Measurements from ENCODE around the gene RASSF7.
A peak's percentile ranks its signal among the peaks of the same experiment; 100 is the strongest.

RASSF7 gene

DNA sequence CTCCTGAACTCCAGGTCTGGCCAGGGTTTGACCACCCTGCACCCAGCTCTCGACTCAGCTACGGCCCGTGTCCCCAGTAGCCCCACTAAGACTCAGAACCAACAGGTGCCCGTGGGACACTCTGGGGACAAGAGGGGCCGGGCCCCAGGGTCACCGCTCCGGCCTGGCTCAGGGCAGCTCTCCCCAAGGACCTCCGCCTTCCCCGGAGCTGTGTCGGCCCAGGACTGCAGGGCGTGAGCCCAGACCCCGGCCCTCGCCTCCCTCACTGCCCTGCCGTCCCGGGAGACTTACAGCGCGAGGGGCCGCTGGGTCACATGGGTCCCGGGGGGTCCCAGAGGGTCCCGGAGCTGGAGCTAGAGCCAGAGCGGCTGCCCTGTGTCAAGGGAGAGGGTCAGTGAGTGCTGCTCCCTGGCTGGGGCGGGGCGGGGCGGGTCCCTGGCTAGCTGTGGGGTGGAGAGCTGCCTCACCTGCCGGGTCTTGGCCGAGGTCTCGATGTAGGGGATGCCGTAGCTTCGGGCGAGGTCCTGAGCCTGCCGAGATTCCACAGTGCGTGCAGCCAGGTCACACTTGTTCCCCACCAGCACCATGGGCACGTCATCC is 27.7 kb upstream of the RASSF7 start:
- no peak for FAIRE-seq

DNA sequence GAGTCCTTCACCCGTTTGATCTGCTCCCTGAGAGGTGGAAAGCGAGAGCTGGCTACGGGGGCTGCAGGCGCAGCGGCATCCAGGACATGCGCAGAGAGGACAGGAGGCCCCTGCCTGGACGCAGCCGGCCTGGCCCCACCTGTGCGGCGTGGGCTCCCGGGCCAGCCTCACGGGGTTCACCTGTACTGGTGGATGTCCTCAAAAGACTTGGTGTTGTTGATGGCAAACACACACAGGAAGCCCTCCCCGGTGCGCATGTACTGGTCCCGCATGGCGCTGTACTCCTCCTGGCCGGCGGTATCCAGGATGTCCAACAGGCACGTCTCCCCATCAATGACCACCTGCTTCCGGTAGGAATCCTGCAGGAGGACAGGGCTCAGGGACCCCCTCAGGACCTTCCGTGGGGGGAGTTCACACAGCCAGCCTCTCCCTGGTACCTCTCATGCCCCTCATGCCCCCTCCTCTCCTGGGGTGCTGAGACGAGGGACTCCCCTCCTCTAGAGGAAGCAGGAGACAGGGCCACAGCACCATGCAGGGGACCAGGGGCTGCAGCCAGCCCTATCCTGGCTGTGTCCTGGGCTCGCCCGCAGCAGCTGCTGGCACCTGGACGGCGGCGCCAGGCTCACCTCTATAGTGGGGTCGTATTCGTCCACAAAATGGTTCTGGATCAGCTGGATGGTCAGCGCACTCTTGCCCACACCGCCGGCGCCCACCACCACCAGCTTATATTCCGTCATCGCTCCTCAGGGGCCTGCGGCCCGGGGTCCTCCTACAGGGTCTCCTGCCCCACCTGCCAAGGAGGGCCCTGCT is 27.0 kb upstream of the RASSF7 start:
- FAIRE-seq (peak; percentile 20), DNase-seq (ENCODE audit: insufficient read length, low spot score) (no peak)

More for the DNA sequence above, 27.7 kb upstream of the RASSF7 start:
- DNase-seq (ENCODE audit: insufficient read length, low spot score) = no peak

DNA sequence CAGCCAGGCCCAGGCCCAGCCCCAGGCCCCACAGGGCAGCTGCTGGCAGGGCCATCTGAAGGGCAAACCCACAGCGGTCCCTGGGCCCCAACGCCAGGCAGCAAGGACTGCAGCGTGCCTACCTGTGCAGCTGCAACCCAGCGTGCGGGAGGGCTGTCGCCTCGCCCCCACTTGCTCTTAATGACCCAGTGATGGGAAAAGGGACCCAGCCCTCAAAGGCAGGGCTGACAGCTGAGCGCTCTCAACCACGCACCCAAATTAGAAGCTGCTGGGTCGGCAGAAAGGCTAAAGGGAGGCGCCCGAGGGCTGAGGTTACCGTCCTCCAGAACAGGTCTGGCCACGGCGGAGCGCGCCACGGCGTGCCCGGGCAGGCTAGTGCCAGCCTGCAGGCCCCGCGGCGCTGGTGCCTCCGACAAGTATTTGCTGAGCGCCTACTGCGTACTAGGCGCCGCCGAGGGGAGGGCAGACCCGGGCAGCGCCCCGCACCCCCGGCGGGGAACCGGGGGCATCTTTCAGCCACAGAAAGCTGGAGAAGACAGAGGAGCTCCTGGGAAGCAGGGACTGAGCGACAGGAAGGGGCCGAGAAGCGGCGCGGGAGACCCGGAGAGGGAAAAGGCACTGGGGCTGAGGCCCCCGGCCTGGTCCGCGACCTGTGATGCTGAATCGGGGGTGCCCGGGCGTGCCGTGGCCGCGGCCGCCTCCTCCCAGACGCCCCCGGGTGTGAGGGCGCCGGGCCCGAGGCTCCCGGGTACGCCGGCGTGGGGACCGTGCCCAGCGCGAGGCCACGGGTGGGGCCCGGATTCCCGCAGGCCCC is 26.2 kb upstream of the RASSF7 start:
- FAIRE-seq = peak; percentile 40
- DNase-seq (ENCODE audit: insufficient read length, low spot score) = no peak

DNA sequence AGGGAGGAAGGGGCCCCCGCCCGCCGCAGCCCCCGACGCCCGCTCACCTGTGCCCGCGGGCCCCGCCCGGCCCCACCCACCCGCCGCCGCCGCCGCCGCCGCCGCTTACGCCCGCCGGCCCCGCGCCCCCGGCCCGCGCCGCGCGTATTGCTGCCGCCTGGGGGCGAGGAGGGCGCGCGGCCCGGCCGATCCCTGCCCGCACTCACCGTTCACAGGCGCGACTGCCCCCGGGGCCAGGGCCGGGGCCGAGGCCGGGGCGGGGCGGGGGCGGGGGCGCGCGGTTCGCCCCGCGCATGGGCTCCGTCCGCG is 25.6 kb upstream of the RASSF7 start:
- FAIRE-seq = no peak
- no peak for DNase-seq (ENCODE audit: insufficient read length, low spot score)

DNA sequence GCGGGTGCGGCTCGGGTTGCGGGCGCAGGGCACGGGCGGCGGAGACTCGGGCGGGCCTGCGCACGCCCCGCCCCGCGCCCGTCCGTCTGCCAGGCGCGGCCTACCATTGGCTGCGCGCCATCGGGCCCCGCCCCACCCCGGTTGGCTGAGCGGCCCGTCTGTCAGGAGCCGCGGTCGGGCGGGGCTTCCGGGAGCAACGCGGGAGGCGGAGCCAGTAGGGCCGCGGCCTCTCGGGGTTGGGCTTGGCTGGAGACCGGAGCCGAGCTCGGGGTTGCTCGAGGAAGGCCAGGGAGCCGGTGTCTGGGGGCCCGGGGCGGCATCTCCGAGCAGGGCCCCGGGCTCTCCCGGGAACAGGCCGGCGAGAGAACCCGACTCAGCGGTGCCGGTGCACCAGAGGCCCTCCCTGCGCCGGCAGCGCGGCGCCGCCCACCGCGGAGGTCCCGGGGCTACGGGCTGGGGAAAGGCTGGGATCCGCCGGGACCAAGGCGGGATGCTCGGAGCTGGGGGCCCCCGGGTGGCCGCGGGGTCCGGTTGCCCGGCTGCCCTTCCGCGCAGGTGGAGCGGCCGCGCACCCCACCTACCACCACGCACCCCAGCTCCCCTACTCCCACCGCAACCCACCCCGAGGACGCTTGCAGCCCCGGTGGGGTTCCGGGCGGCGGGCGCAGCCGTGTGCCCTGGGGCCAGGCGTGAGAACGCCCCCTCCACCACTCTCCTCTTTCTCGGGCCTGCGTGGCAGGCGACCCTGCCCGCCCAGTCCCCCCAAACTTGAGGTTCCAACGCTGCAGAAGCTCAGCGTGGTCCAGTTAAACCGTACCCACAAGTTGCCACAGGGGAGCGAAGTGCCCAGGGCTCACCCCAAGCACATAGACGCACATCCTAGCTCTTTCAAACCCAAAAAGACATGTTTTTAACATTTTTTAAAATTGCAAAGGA is 25.0 kb upstream of the RASSF7 start, which contains the start of gene HRAS:
TSS of gene HRAS (minus strand) at position 58 of the 936 bp plus-strand sequence.
- DNase-seq (ENCODE audit: insufficient read length, low spot score) (peak; percentile 98), FAIRE-seq (peak; percentile 98)

DNA sequence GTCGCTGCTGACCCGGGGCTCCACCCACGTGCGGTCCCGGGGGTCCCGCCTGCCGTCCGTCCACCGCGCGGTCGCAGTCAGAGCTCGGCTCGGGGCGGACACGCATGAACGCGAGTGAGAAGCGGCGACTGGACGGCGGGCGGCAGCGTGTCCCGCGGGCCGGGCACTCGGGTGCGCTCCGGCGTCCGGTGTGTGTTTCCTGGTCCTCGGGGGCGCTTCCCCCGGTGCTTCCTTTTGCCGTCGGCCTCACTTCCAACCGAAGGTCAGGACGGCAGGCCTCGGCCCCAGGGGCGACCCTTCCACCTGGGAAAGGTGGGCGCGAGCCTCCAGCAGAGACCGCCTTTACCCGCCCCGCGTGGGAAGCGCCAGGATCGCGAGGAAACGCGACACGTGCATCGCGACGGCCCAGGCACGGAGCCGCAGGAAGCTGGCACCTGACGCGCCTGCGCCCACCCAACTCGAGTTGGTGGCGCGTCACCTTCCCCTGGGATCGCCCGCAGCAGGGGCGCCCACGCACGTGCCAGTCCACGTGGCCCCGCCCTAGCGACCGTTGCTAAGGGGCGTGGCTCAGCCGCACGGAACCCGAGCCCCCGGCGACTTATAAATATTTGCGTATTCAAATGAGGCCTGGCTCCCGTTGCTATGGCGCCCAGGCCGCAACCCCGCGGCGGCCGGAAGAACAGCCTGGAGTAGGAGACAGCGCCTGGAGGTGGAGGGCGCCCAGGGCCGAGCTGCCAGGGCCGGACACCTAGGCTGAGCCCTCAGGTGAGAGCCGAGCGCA is 23.7 kb upstream of the RASSF7 start, which contains the start of gene LRRC56:
TSS of gene LRRC56 (plus strand) at position 687 of the 781 bp plus-strand sequence. CDS start 3,158 bp downstream, outside the sequence.
- FAIRE-seq (no peak), DNase-seq (ENCODE audit: insufficient read length, low spot score) (no peak)

DNA sequence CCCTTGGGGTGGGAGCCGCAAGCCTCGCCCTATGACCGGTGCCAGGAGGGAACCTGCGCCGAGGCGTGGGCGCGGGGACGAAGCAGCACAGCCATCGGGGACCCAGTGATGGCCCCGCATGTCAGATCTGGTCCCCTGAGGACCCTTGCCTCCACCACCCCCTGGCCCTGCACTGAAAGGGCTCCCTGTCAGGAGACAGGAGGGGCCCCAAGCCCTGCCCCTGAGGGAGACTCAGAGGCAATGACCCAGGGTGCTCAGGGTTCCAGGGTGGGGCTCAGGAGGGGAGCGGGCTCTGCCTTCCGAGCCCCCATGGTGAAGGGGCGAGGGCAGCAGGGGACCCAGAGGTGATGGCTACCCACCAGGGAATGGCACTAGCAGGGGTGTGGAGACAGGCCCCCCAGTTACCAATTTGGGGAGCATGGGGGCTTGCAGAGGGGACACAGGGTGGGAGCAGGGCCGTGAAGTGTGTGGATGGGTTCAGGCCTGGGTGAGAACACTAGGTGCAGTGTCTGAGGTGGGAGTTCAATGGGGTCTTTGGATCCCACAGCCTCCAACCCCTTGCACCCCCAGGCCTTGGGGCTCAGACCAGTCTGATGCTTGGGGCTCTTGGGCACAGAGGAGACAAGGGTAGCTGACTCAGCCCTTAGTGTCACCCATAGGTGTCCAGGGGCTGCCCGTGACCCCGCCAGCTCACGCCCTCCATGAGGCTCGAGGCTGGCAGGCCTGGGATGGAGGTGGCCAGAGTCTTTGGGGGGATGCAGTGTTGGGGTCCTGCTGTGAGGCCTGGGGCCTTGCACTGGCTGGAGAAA is 22.9 kb upstream of the RASSF7 start:
- FAIRE-seq (no peak), DNase-seq (ENCODE audit: insufficient read length, low spot score) (no peak)

DNA sequence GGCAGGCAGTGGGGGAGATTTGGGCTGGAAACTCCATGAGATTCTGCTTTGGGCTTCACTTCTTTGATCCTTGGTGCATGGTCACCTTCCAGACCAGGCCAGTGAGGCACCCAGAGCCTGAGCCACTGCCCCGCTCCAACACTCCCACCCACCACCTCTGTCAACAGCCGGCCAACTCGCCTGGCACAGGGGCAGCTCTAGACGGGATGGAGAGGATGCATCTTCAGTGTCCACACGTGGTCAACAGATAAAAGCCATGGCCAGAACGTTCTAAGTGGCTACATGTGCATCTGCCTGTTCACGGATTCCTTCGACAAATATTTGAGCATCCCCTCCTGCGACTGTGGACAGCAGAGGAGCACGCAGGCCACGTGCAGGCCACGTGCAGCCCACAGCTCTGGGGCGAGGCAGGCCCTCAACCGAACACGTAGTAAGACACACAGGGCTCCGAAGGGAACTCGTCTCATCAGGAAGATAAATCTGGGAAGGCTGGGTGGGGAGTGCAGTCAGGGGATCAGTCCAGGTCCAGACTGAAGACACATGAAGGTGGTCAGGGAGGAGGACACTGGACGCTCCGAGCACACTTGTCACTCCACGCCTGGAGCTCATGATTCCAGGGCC is 22.2 kb upstream of the RASSF7 start:
- DNase-seq (ENCODE audit: insufficient read length, low spot score) (no peak), FAIRE-seq (no peak)

DNA sequence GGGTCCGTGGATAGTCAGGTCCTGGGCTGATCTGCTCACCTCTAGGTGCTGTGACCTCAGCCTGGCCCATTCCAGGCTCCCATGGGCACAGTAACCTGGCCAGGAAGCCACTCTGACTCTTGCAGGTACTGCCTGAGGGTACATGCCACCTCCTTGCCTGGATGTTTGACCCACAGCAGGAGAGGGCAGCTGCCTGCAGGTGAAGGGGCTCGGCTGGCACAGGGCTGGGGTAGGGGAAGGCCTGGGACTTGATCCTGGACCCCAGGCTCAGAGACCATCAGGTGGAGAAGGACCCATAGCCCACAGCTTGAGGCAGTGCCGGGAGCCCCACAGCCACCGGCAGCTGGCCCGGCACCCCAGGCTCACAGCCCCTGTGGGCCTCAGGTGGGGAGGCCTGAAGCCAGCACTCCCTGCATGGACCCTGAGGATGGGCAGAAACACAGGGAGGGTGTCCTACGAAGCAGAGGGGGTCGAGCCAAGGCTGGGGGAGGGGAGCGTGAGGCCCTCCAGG is 20.7 kb upstream of the RASSF7 start:
- DNase-seq (ENCODE audit: insufficient read length, low spot score) (no peak), FAIRE-seq (no peak)

DNA sequence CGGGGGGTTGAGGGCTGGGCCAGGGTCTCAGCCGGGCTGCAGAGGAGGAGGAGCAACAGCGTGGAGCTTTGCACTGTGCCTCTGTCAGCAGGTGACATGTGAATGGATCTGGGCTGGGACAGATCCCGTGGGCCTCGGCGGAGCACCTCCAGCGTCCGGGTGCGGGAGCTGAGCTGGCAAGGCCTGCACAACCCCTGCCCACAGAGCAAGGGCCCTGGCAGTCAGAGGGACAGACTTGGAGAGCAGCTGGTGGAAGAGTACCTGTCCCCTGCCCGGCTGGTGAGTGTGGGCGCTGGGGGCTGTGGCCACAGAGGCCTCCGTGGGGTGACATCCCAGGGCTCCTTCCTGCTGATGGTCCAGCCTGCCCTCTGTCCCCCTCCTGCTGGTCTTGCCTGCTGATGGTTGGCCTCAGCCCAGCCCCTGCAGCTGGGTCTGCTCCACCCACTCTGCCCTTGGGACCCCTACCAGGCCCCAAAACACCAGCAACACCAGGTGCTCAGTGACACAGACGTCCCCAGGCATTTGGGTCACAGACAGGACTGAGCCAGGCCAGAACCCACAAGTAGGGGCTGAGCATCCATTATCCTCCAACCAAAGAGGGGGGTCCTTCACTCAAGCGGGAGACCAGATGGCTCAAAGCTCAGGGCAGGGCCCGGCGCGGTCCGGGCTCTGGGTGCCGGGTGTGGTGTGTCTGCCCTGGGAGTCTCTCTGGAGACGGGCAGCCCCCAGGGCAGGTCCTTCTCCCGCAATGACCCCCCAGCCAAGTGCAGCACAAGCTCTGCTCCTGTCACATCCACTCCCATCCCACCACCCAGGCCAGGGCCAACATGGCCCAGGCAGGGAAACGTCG is 20.0 kb upstream of the RASSF7 start:
- DNase-seq (ENCODE audit: insufficient read length, low spot score) (no peak), FAIRE-seq (no peak)

DNA sequence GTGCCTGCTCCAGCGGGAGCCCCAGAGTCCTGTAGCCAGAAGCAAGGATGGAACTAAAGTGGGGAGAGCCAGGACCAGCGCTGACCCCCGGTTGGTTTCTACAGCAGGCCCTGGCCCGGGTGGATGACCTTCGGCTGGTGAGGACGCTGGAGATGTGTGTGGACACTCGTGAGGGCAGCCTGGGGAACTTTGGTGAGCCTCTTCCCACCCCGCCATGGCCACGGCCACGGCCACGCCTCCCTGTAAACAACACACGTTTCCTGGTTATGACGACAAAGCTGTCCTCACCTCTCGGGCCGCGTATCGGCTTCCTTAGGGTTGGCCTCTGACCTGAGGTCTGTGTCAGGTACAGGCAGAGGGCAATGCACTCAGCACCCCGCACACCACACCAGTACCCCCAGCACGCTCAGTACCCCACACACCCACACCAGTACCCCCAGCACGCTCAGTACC is 19.3 kb upstream of the RASSF7 start:
- DNase-seq (ENCODE audit: insufficient read length, low spot score) (no peak), FAIRE-seq (no peak)

DNA sequence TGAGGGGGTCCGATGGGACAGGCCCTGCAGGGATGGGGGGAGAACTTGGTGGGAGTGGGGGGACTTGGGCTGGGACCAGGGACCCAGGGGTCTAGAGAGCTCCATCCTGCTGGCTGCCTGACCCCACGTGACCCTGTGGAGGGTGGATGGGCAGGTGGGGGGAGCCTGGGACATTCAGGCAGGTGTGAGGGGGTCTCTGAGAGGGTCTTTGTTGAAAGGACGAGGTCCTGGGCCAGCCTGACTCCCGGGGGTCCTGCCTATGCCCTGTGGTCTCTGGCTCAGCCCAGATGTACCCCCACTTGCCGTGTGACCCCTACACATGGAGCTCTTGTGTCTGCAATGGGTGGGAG is 16.0 kb upstream of the RASSF7 start:
- DNase-seq (ENCODE audit: insufficient read length, low spot score) (no peak), FAIRE-seq (no peak)

DNA sequence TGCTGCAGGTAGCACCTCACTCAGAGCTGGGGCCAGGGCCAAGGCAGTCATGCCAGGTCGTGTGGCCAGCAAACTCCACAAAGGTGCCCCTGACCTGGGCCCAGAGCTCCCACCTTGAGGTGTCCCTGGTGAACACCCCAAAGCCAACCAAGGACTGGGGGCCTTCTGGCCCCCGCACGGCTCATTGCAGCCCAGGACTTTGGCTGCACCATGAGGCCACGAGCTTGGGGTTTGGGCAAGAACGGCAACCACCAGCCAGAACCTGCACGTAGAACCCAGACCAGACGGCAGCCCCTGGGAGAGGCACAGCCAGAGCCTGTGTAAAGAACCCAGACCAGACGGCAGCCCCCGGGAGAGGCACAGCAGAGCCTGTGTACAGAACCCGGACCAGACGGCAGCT is 15.6 kb upstream of the RASSF7 start:
- DNase-seq (ENCODE audit: insufficient read length, low spot score) (no peak), FAIRE-seq (no peak)

DNA sequence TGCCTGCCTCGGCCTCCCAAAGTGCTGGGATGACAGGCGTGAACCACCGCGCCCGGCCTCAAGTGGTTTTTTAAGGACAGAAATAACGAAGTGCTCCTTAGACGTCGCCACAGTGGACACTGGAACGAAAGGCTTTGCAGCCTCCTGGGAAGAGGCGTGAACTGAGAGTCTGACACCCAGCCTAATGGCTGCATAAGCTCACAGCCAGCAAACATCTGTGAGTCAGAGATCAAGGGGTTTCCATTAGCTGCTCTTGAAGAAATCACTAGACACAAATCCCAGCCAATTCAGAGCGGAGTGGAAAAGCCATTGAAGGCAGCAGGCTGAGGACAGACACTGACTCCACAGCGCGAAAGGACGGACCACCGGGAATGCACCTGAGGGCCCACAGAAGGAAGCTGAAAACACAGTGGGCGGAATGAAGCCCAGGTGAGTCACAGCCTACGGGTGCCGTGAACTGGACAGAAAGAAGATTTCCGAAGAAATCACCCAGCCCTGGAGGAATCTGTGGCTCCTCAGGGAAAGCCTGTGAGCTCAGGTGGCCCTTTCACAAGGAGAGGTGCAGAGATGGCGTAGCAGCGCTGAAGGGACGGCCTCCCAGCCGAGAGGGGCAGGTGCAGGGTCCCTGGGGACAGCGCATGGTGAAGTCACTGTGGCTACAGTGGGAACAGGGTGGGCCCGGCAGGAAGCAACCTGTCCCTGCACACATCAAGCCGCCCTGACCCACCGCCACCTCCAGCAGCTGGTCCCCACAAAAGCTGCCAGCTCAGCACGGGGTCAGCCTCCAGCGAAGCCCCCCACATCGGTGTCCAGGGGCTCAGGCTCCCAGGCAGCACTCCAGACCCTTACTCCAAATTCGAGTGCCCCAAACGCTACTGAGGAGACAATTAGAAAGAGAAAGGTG is 11.8 kb upstream of the RASSF7 start:
- FAIRE-seq (no peak), DNase-seq (ENCODE audit: insufficient read length, low spot score) (no peak)

DNA sequence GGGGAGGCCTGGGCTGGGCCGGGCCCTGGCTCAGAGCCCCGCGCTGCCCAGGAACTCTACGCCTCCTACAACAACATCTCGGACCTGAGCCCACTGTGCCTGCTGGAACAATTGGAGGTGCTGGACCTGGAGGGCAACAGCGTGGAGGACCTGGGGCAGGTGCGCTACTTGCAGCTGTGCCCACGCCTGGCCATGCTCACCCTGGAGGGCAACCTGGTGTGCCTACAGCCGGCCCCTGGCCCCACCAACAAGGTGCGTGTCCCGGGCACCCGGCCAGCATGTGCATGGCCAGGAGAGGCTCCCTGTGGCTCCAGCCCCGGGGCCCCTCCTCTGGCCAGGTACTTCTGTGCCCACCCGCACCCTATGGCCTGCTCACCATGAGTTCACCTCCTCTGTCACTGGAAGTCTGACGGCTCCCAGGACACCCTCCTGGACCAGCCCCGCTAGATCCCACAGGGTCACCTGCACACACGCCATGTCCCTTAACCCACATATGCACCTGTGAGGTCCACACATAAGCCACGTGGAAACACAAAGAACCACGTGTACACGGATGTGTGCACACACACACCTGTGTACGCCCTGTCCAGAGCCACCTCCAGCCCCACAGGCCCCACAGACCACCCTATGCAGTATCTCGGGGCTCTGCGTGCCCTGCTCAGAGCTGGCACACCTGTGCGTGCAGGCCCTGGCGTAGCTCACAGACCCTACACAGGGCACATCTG is 10.6 kb upstream of the RASSF7 start:
- DNase-seq (ENCODE audit: insufficient read length, low spot score) (no peak), FAIRE-seq (no peak)

DNA sequence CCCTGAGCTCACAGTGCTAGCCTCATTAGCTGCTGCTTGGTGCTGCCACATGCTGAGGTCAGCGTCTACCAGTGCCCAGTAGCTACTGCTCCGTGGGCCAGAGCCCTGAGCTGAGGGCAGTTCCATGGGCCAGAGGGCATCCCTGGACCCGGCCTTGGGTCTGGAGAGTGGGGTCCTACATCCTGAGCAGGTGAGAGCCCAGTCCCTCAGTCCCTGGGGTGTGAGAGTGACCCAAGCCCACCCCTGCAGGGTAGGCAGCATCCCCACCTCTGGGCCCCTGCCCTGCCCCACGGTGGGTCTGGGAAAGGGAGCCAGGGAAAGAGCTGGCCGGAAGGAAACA is 10.1 kb upstream of the RASSF7 start:
- DNase-seq (ENCODE audit: insufficient read length, low spot score) (no peak), FAIRE-seq (no peak)
